ELR (cell line): Measurements from ENCODE around the gene ARL3.
"Not testable (repeated sequence)": the region's sequence is repeated elsewhere in the genome, so short reads cannot be mapped to it uniquely, and the experiment has no call there.

Source experiments
- DNase-seq: peaks from one replicate; pipeline ENCODE4 v3.0.0-alpha.2; 2015; ENCODE audit warnings: low read depth

Gene ARL3

DNA sequence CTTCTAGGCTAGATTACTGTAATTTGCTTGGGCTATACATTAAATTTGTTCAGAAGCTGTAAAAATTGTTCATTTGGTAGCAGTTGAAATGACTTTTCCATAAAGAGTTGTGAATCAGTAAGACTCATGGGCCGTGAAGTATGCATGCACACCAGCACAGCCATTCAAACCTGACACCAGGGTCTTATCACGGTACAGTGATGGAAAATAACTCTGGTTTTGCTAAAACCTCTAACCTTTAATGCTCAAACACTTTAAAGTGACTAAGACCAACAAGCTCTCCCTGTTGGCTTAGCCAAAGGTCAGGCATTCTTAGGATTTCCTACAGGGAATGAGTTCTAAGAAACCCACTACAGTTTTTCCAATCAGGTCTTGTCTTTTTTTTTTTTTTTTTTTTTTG is 11.5 kb downstream of the ARL3 start:
- DNase-seq, result no peak

GRCh38 chr10:102701796-102702195 is 12.4 kb downstream of the ARL3 start:
- no peak for DNase-seq

- DNase-seq, result no peak
Measured at GRCh38 chr10:102701272-102701671, 12.9 kb downstream of the ARL3 start.

GRCh38 chr10:102698894-102699293 is 15.3 kb downstream of the ARL3 start:
- no peak for DNase-seq

GRCh38 chr10:102696736-102697135 is 17.5 kb downstream of the ARL3 start:
- DNase-seq, result no peak

GRCh38 chr10:102695401-102695800 is 18.8 kb downstream of the ARL3 start:
- not testable (repeated sequence) for DNase-seq

- no peak for DNase-seq
Measured at GRCh38 chr10:102691285-102692066, 22.7 kb downstream of the ARL3 start.

DNA sequence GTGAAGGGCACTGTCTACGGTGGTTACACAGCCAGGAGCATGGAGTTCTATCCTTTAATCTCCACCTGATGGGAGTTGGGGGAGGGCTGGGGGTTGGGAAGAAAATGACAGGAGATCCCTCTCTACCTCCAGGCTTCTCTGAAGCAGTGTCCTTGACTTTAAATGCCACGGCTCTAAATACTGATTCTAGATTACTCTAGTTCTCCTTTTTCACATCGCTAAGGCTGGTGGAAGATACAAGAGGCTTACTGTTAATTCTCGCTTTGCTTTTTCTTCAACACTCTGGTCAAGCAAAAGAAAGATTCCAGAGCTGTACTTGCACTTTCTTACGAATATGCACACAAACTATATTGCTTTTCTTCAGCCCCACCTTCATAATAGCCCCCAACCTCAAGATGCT is 30.5 kb downstream of the ARL3 start:
- DNase-seq, result no peak

GRCh38 chr10:102682981-102683380 is 31.2 kb downstream of the ARL3 start:
- no peak for DNase-seq

- no peak for DNase-seq
Measured at GRCh38 chr10:102682416-102682815, 31.8 kb downstream of the ARL3 start.

DNA sequence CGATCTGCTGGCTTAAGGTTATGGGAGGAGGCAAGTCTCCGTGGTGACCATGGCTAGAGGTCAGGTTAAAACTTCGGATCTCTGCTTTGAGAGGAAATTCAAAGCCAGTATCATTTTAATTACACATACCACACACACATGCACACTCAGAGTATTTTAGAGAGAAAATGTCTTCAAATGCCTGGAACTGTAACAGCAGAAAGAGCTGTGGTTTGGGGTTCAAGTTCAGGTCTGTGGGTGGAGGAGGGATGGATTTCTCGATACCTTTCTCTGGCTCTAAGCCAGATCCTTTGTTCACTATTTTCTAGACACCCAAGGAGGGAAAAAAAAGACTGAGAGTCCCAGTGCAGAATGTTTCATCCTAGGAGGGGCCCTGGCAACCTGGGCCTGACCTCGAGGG is 32.5 kb downstream of the ARL3 start:
- no peak for DNase-seq

DNA sequence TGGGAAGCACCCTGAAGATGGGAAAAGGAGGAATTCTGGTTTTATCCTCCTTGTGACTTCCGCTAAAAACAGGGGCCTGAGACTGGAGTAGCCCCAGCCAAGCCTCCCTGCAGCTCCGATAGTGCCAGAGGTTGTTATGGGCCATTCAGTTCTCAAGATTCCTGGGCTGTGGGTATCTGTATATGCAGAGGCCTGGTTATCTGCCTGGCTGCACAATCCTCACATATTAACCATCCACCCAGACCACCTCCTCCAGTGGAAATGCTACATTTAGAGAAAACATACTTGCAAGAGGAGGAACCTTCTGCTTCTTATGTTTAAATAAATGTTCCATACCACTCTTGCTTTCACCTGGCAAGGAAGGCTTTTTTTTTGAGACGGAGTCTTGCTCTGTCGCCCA is 34.6 kb downstream of the ARL3 start:
- no peak for DNase-seq

DNA sequence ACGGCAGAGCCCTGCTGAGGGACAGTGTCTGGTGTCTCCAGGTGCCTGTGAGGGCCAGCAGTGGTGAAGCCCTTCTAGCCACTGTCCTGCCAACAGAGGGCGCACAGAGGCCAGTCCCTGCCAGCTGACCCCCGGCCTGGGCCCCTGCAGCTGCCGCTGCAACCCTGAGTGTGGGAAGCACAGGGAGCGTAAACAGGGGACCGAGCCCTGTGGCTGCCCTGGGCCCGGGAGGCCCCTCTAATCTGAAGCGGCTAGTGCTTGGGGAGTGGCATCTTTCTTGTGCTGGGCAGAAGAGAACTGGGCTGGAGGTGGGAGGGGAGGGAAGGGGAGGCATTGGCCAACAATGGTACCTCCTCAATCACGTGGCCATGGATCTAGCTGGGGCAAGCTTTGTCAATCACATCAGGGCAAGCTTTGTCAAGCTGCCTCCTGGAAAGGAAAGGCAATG is 35.3 kb downstream of the ARL3 start:
- DNase-seq, result peak; percentile 71

DNA sequence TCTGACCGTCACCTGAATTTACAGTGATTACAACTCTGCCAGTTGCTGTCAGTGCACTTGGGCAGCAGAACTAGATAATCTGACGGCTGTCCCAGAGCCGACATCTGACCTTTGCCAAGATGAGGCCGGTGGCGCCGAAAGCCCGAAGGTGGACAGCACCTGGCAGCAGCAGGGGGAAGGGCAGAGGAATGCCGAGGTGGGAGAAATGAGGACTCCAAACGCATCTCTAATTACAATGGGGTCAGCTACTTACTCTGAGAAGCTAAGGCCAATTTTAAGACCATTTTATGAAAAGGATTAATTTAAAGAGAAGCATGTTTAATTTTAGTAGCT is 36.2 kb downstream of the ARL3 start:
- DNase-seq, result no peak

DNA sequence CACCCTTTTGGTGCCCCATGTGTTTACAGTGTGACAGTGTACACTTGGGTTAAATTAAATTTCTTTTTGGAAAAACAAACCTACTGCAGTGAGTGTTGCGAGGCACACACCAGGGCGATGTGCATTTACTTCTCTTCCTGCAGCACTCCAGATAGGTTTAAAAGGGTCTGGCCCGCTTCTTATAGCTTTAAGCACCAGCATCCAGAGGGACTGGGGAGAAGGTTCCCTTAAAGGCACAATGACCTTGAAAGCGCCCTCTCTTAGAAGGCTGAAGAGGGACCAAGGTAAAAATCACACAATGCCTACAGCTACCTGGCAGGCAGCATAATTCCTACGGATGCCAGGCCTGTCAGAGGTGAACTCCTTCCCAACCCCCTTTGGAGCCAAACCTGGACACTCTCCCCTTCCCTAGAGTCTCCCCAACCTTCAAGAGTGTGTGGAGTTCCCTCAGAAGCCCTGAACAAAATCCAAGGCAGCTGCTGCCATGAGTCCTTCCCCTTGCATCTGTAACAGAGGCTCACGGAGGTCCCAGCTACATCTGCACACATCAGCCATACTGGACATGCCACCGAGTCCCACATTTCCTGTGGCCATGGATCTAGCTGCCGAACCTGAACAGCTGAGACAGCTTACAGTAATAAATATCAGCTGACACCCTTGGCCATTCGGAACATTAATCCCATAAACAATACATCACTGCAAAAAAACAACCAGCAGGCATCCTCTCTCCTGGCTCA is 36.7 kb downstream of the ARL3 start:
- no peak for DNase-seq

GRCh38 chr10:102676534-102677315 is 37.5 kb downstream of the ARL3 start:
- no peak for DNase-seq

GRCh38 chr10:102675666-102676533 is 38.3 kb downstream of the ARL3 start:
- peak; percentile 81 for DNase-seq

DNA sequence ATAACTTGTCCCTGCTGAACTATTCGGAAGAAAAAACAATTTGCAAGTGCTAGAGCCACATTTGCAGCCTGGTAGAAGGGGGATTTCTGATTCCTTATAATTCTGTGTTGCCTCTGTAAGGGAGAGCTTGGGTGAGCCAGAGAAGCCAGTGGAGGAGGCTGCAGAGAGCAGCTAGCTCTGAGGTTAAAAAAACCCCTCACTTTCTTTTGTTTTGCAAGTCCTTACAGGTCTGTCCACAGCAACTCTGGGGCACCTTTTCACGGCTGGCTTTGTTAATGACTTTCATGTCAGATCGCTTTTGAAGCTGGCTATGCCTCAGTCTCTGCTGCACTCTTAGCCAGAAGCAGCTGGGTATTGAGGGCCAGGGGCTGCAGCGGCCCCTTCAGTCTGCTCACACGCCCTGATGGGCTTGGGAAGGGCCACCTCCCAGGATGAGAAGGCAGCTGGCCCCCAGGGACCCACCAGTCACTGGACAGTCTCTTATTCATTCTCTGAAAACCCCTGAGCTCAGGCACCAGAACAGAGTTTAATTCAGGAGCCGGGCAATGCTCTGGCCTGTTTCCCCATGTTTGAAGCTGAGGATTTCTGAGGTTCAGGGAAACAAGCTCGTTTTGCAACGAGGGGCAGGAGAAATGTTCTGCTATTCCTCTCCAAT is 39.1 kb downstream of the ARL3 start:
- DNase-seq, result no peak

GRCh38 chr10:102674566-102674965 is 39.6 kb downstream of the ARL3 start:
- DNase-seq, result no peak

DNA sequence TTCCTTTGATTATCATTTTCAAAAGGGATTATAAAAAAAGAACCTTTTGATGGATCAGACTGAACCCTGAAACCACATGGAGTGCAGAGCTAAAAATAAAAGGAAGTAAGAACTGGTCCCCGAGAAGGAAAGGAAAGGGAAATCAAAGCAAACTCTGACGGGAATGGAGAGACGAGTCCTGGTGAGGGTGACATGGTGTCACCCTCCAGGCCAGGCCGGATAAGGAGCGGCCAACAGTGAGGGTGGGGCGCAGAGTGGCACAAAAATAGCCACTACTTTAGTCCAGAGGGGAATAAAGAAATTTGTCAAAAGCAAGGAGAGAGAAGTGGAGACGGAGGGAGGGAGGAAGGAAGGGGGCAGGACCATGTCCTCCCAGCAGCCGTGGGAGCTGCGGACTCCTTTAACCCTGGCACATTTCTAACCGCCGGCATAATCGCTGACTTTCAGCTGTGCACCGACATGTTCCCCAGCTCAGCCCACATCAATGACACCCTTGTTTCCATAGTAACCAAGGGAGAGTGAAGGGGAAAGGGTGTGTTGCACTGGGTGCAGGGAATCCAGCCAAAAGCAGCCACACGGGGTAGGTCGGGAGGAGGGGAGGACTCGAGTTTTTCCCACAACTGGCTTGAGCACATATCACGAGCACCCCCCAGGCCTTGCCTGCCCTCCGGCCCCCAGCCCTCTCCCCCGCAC is 40.2 kb downstream of the ARL3 start:
- DNase-seq, result peak; percentile 73
